Lower lobe of right lung (tissue), 2 donors: ENCODE measurements around the gene ACAD11. TPM values are rescaled to one million over a fixed set of nuclear protein-coding genes. Genes with fewer than 3 reads are reported as not detected.

ENCODE experiments used
- ATAC-seq, 2 donors: fragments of 200-7000 bp; cut with Tn5 transposase; one replicate each; pipeline ENCODE4 v1.9.1; 2020 to 2022; ENCODE audit warnings: mild to moderate bottlenecking in 2 of 2, moderate library complexity in 2 of 2
- DNase-seq: peaks from one replicate; pipeline ENCODE4 v3.0.0-alpha.2; 2020
- H3K27ac ChIP-seq: fragments of 200-600 bp; one replicate; pipeline ENCODE4 v1.8.0; 2022
- H3K27me3 ChIP-seq: fragments of 200-600 bp; one replicate; pipeline ENCODE4 v1.8.0; 2022; ENCODE audit warnings: low read depth
- H3K36me3 ChIP-seq: fragments of 200-600 bp; one replicate; pipeline ENCODE4 v1.8.0; 2022; ENCODE audit warnings: mild to moderate bottlenecking
- H3K4me1 ChIP-seq: fragments of 200-600 bp; one replicate; pipeline ENCODE4 v1.8.0; 2022
- H3K4me3 ChIP-seq: fragments of 200-600 bp; one replicate; pipeline ENCODE4 v1.8.0; 2022; ENCODE audit warnings: mild to moderate bottlenecking
- H3K9me3 ChIP-seq: fragments of 200-600 bp; one replicate; pipeline ENCODE4 v1.8.0; 2022
- intact Hi-C: fragments of 100-400 bp; cut with DNase I; formaldehyde crosslinking; loops from one replicate; pipeline ENCODE4 v1.11.0; 2022
- total RNA-seq: library from RNA; stranded (reverse); fragmentation: NEBNext Ultra II Directional; extraction: Animal tissue kit (Norgen Biotek cat#: 25700); gene quantifications from one replicate; pipeline ENCODE4 v1.2.1, GENCODE V29; 2021
- TF ChIP-seq, protein P1 (sequence below): fragments of 200-600 bp; IDR thresholded peaks from one replicate; pipeline ENCODE4 v1.8.0; 2022; ENCODE audit warnings: antibody characterized with exemption, mild to moderate bottlenecking
- donor health status: DM: no; HTN: yes; CAD: no; lungs with severe emphysema.

The ACAD11 gene
- total RNA-seq, 1 donor from 2014 or later: 17.7 TPM

DNA sequence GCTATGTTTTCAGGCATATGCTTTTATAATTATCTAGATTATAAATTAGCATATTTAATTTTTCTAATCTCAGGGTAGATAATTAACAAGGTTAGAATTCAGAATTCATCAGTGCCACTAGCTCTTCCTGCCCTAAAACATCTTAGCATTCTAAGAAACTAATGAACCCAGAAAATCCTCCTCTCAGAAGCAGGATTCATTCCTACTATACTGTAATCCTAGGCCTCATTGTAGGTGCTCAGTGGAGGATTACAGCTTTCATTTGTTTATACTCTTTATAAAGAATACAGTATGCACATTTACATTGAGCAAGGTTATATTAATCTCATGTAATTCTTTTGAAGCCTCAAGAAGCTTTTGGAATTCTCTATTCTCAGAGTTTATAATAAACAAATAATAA is 20.9 kb downstream of the ACAD11 start:
- Histone ChIP-seq H3K4me3 (no peak overlapping the region), H3K9me3 (no peaks in the 10 kb centered on the region), H3K27me3 (no peaks in the 10 kb centered on the region), H3K36me3 (peaks cover 41% of the 10 kb centered on the region), H3K4me1 (no peaks in the 10 kb centered on the region), H3K27ac (no peak overlapping the region)
- DNase-seq: no peak
- TF ChIP-seq, protein P1, sequence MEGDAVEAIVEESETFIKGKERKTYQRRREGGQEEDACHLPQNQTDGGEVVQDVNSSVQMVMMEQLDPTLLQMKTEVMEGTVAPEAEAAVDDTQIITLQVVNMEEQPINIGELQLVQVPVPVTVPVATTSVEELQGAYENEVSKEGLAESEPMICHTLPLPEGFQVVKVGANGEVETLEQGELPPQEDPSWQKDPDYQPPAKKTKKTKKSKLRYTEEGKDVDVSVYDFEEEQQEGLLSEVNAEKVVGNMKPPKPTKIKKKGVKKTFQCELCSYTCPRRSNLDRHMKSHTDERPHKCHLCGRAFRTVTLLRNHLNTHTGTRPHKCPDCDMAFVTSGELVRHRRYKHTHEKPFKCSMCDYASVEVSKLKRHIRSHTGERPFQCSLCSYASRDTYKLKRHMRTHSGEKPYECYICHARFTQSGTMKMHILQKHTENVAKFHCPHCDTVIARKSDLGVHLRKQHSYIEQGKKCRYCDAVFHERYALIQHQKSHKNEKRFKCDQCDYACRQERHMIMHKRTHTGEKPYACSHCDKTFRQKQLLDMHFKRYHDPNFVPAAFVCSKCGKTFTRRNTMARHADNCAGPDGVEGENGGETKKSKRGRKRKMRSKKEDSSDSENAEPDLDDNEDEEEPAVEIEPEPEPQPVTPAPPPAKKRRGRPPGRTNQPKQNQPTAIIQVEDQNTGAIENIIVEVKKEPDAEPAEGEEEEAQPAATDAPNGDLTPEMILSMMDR: no peak
- ATAC-seq: no peak
- intact Hi-C loops: no loop called here

DNA sequence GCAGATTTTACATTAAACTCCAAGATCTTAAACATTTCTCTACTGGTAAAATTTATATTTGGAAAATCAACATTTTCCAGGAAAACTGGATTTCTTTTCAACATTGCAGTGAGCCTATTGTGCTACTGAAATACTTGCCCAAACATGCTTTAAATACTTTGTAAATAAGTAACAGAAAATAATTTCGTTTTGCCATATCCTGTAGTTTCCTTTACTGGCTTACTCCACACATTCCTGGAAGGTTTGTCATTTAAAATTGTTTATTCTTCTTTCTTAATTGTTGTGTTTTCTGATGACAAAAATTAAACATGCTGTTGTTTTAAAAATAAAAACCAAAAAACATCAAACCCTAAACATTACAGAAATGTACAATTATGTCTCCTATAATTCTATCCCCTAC is 22.0 kb downstream of the ACAD11 start:
- Histone ChIP-seq H3K36me3 (peaks cover 41% of the 10 kb centered on the region), H3K27me3 (no peaks in the 10 kb centered on the region), H3K4me1 (no peaks in the 10 kb centered on the region), H3K9me3 (no peaks in the 10 kb centered on the region), H3K27ac (no peak overlapping the region), H3K4me3 (no peak overlapping the region)
- intact Hi-C loops: no loop called here
- no peak for ATAC-seq
- DNase-seq: no peak
- TF ChIP-seq, protein P1: no peak

DNA sequence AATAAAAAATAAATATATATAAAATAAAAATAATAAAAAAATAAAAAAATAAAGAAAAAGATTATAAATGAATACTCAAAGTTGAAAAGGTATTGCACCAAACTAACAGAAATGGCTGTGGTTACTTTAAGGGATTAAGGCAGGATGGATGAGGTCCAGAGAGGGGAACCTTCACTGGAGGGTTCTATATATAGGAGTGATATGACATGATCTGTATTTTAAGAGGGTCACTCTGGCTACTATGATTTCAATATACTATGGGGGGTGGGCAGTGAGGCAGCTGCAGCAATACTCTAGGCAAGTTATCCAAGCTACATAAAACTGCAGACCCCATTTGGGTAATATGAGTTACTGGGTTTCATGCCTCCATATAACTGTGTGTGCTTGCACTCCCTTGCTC is 24.6 kb downstream of the ACAD11 start:
- TF ChIP-seq, protein P1: no peak
- H3K27ac ChIP-seq: no peak overlapping the region
- no peaks in the 10 kb centered on the region for H3K27me3 ChIP-seq
- intact Hi-C loops: no loop called here
- no peaks in the 10 kb centered on the region for H3K4me1 ChIP-seq
- no peaks in the 10 kb centered on the region for H3K9me3 ChIP-seq
- ATAC-seq (no peak), DNase-seq (no peak)
- no peak overlapping the region for H3K4me3 ChIP-seq
- H3K36me3 ChIP-seq: peaks cover 34% of the 10 kb centered on the region

DNA sequence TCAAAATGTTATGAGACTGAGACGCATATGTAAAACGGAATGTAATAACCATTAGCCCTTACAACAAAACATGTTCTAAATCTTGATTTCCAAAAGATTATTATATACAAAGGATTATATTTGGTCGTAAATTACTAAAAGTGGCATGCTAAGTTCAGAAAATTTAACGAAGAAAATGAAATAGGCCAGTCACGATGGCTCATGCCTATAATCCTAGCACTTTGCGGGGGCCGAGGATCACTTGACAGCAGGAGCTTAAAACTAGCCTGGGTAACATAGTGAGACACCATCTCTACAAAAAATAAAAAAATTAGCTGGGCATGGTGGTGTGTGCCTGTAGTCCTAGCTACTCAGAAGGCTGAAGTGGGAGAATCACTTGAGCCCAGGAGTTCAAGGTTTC is 29.0 kb downstream of the ACAD11 start:
- no peak overlapping the region for H3K27ac ChIP-seq
- intact Hi-C loops: no loop called here
- TF ChIP-seq, protein P1: no peak
- H3K27me3 ChIP-seq: no peaks in the 10 kb centered on the region
- H3K9me3 ChIP-seq: no peaks in the 10 kb centered on the region
- H3K36me3 ChIP-seq: peaks cover 31% of the 10 kb centered on the region
- DNase-seq (no peak), ATAC-seq (no peak)
- H3K4me1 ChIP-seq: no peaks in the 10 kb centered on the region
- no peak overlapping the region for H3K4me3 ChIP-seq

DNA sequence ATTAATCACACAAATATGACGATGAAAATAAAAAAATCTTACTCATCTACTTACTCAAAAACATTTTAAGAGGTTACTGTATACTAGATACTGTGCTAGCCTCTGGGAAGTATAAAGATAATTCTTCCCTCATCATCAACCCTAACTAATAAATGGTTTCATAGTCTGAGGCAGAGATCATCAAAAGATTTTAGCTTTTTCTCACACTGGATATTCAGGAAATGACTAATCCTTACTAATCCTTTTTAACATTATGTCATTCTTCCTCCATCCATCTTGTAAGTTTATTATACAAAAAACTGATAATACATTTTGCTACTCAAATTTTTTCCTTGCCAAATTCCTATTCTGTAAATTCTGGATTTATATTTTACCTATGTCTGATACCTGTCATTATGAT is 29.7 kb downstream of the ACAD11 start:
- no peak for DNase-seq
- TF ChIP-seq, protein P1: no peak
- no peaks in the 10 kb centered on the region for H3K9me3 ChIP-seq
- H3K27ac ChIP-seq: no peak overlapping the region
- no peaks in the 10 kb centered on the region for H3K4me1 ChIP-seq
- intact Hi-C loops: no loop called here
- ATAC-seq: no peak
- no peaks in the 10 kb centered on the region for H3K27me3 ChIP-seq
- H3K4me3 ChIP-seq: no peak overlapping the region
- H3K36me3 ChIP-seq: peaks cover 25% of the 10 kb centered on the region

DNA sequence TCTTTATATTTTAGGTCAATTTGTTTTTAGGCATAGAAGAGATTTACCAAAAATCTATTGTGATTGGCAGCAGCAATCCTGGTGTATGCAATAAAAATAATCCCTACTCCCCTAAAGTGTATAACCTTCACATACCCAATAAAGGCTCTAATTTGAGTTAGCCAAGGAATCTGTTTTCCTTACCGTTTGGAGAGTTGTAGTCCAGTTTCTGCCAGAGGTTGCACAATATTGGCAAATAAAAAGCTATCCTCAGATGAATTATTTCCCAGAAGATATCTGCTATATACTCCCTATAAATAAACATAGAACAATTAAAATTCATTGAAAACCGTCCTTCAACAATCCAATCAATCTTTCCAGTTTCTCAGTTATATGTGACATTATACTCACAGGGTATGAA is 31.5 kb downstream of the ACAD11 start:
- intact Hi-C loops: no loop called here
- Histone ChIP-seq H3K27ac (no peak overlapping the region), H3K4me3 (no peak overlapping the region), H3K36me3 (peaks cover 29% of the 10 kb centered on the region), H3K27me3 (no peaks in the 10 kb centered on the region), H3K9me3 (no peaks in the 10 kb centered on the region), H3K4me1 (no peaks in the 10 kb centered on the region)
- TF ChIP-seq, protein P1: no peak
- ATAC-seq: no peak
- no peak for DNase-seq
